Activated CD8-positive, alpha-beta memory T cell treated with anti-CD3 and anti-CD28 coated beads for 4 hours (primary cell): Measurements from ENCODE around the gene CRKL.
"Not testable (repeated sequence)": the region's sequence is repeated elsewhere in the genome, so short reads cannot be mapped to it uniquely, and the experiment has no call there.

ENCODE experiments used
- DNase-seq, 2 donors: peaks; one replicate each; pipeline ENCODE4 v3.0.0-alpha.2; 2020; ENCODE audit warnings: low read depth in 2 of 2

Gene CRKL

GRCh38 chr22:20933910-20934309 is 16.7 kb downstream of the CRKL start:
- no peak for DNase-seq

GRCh38 chr22:20935049-20935448 is 17.8 kb downstream of the CRKL start:
- not testable (repeated sequence) for DNase-seq

- DNase-seq = not testable (repeated sequence)
Measured at GRCh38 chr22:20935780-20936539, 18.8 kb downstream of the CRKL start.

GRCh38 chr22:20937031-20937793 is 20.0 kb downstream of the CRKL start:
- no peak for DNase-seq

DNA sequence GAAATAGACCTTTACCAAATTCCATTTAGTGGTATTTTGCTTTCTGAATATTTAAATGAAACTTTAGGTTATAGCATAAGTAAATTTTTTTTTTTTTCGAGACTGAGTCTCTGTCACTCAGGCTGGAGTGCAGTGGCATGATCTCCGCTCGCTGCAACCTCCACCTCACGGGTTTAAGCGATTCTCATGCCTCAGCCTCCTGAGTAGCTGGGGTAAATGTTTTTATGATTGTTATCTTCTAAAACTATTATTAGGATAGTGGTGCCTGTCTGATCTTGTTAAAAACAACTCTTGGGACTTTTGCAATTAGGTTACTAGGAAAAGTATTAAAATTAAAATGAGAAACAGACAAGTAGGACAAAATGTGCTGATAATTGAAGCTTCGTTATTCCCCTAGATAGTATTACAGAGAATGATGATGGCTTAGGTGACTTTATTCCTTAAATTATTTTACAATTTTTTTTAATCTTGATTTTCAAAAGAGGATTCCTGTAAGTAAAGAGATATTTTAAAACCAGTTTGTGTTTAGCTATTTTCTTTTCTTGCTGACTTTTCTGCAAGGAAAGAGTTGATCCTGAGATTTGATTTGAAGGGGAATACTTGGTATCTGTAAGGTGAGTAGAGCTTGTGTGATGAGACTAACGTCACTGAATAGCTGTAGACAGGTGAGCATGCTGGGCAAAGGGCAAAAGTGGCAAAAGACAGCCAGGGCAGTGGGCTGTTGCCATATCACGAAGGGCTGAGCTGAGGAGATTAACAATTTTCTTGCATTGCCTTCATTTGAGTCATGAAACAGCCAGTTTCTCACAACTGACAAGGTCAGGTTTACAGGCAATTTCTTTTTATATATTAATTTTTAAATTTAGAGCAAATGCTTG is 20.8 kb downstream of the CRKL start:
- DNase-seq = no peak

- not testable (repeated sequence) for DNase-seq
Measured at GRCh38 chr22:20939457-20940185, 22.4 kb downstream of the CRKL start.

DNA sequence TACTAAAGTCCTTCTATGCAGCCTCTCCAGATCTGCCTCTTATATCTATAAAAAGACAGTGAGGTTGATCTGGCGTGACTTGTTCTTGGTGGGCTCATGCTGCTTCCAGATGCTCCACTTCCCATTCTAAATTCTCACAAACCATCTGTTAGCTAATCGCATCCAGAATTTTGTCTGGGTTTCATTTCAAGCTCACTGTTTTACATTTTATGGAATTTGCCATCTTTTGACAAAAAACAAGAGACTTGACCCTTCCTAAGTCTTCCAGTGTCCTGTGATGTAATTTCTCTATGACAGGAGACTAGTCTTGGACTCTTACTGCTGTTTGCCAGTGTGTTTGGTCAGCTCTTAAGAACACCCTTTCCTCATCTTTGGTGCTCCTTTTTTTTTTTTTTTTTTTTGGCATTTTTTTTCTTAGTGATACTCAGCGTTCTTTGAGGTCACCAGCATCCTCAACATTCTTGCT is 23.0 kb downstream of the CRKL start:
- DNase-seq = no peak

DNA sequence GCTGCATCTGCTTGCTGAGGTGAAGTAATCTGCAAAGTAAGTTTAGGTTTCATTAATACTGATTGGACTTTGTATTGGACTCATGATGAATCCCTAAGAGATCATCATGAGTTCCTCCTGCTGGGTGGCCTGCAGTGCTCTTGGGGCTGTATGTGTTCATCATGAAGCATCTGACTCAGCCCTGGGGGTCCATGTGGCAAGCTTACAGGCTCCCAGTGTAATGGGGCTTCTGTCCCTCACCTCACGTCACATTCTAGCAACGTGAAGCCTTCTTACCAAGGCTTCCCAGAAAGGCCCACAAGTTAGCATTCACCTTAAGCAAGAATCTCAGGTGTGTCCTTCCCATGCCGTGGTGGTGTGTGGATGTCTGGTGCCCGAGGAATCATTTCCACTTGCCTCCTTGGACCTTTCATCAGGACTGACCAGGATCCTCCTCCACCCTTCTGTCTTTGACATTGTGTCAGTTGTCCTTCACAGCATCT is 23.7 kb downstream of the CRKL start:
- no peak for DNase-seq

DNA sequence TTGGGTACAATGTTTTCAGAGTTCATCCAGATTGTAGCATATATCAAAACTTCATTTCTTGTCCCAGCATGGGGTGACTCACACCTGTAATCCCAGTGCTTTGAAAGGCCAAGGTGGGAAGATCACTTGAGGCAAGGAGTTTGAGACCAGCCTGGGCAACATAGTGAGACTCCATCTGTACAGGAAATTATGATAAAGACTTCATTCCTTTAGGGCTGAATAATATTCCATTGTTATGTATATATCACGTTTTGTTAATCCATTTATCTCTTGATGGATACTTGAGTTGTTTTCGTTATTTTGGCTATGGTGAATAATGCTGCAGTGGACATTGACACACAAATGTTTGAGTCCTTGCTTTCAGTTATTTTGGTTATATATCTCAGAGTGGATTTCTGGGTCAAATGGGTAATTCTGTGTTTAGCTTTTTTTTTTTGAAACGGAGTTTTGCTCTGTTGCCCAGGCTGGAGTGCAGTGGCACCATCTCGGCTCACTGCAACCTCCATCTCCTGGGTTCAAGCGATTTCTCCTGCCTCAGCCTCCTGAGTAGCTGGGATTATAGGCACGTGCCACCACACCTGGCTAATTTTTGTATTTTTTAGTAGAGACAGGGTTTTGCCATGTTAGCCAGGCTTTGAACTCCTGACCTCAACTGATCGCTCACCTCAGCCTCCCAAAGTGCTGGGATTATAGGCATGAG is 25.1 kb downstream of the CRKL start:
- DNase-seq = not testable (repeated sequence)

GRCh38 chr22:20943104-20943933 is 26.1 kb downstream of the CRKL start:
- no peak for DNase-seq

GRCh38 chr22:20944042-20944441 is 26.8 kb downstream of the CRKL start:
- DNase-seq = no peak

GRCh38 chr22:20945578-20945934 is 28.3 kb downstream of the CRKL start:
- no peak for DNase-seq

DNA sequence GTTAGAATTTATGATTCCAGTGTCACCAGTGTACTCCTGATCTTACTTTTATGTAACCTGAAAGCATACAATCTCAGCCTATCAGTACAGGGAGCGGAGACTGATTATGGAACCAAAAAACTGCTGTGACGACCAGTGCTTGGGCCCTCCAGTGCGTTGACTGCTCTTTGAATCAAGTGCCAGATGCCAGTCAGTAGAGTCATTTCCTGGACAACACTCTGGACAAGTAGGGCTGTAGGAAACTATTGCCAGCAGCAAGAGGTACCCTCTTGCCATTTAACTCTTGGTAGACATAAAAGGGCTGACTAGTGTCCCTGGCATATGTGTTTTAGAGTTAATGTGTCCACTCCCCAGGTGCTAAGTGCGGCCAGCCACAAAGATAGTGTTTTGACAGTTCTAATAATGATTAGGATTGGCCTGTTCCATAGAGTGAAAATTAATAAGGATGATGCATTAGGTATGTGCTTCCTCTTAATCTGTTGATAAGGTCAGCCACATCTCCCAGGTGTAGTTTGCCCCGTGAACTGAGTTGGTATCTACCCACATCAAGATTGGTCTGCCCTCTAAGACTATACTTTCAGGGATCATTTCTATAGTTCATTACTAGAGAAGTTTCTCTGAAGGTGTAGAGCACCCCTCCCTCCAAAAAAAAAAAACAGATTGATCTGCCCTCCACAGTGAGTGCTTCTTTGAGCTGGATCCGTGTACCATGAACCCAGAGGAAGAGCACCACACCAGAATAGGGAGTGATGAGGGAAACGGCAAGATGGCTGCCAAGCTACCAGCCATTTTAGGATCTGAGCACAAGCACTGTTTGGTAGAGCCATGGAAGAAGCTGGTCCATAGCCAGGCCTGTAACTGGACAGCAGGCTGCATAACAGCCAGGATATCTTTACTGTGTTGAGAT is 29.1 kb downstream of the CRKL start:
- no peak for DNase-seq

GRCh38 chr22:20946991-20947390 is 29.8 kb downstream of the CRKL start:
- no peak for DNase-seq

DNA sequence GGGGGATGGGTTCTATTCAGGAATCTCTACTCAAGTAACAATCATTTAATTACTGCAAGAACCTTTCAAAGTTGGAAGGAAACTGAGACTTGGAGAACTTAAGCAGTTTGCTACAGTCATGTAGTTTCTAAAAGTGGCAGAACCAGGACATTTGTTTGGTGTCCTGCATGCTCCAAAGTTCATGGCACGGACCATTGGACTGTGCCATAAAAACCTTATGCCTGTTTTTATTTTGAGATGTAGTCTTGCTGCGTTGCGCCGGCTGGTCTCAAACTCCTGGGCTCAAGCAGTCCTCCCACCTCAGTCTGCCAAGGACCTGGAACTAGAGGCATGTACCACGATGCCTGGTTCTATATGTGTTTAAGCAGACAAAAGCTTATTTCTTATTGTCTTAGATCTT is 31.2 kb downstream of the CRKL start:
- no peak for DNase-seq

- no peak for DNase-seq
Measured at GRCh38 chr22:20948989-20949388, 31.8 kb downstream of the CRKL start.

DNA sequence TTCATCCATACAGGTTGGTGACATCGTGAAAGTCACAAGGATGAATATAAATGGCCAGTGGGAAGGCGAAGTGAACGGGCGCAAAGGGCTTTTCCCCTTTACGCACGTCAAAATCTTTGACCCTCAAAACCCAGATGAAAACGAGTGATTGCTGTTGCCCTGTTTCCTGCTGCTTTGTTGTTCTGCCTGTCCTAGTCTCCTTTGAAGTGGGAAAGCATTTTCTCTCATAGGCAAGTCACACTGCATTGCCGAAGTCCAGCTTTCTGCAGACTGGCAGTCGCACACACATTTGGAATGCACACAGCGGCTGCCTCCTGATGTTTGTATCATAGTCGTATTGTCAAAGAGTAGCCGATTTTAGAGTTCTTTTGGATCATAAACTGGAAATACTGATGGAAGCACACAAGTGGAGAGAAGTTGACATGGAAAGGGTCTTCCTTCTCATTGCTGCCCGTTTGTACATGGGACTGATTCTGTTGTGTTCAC is 32.5 kb downstream of the CRKL start:
- DNase-seq = no peak

GRCh38 chr22:20951151-20951931 is 34.1 kb downstream of the CRKL start:
- no peak for DNase-seq
